Inflammatory macrophage treated with lipopolysaccharide for 4 hours (primary cell): ENCODE results near the gene EIF2S3B.

Source experiments
- DNase-seq: peaks from one replicate; pipeline ENCODE4 v3.0.0-alpha.2; 2020

EIF2S3B gene

DNA sequence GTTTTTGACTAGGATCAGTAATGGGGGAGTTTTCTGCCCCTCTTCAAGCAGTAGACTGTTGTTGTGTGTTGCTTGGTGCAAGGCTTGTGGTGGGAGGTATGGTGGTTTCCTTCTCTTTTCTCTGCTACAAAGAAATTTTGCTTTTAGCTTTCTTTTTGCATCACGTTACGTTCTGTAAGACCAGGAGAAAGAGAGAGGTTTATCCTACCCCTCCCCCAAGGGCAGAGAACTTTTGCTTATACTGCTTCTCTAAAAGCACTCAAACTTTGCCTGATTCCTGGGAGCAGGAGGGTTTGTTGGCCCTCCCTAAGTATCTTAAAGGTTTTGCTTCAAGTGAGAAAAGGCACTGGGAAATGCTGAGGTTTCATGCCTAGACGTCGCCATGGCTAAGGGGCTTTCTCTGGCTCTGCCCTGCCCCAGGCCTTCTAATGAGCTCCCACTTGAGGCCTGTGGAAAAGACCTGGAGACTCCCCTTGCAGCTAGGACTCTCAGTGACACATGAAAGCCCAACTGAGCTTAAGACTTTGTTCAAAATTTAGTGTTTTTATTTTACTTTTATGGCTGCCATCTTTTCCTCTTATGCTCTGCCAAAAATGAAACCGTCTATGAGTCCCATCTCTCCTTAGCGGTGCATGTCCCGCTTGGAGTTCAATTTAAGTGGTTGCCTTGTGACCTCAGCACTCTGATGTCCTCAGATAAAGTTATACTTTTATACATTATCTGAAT is 49.2 kb downstream of the EIF2S3B start:
- DNase-seq: no peak

DNA sequence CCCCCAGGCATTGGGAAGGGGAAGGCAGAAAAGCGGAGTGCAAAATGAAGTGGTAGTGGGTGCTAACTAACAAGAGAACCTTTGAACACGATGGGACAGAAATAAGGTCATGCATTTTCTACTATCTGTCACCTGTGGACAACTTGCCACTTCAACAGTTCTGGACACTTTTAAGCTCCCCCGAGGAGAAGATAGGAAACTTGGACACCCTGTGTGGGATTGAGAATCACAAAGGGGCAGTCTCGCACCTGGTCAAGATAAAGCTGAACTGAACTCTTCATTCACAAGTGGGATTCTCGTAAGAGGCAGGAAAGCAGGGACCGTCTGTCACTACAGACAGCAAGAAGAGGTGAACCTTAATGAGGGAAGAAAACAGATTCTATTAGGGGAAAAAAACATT is 51.6 kb downstream of the EIF2S3B start:
- no peak for DNase-seq

DNA sequence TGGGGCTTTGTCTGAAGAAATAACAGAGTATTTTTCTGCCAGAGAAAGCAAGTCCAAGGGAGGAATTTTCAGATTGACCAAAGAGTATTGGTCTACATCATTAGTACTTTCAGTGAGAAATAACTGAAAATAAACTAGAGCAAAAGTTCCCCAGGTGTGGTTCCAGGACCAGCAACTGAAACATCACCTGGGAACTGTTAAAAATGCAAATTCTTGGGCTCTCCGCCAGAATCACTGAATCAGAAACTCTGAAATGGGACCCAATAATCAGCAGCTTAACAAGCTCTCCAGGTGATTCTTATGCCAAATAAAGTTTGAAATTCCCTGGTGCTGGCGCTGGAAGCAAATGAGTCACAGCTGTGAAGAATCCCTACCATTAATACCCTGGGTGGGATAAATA is 52.1 kb downstream of the EIF2S3B start:
- DNase-seq: no peak
